ENCODE results near the gene CORO2B. TPM values are rescaled to one million over a fixed set of nuclear protein-coding genes. Genes with fewer than 3 reads are reported as not detected.

Gene CORO2B
- total and polyA plus RNA-seq, 8 donors, result 3.0 to 27.7 (median 21.0) TPM

- TF ChIP-seq, protein P1, sequence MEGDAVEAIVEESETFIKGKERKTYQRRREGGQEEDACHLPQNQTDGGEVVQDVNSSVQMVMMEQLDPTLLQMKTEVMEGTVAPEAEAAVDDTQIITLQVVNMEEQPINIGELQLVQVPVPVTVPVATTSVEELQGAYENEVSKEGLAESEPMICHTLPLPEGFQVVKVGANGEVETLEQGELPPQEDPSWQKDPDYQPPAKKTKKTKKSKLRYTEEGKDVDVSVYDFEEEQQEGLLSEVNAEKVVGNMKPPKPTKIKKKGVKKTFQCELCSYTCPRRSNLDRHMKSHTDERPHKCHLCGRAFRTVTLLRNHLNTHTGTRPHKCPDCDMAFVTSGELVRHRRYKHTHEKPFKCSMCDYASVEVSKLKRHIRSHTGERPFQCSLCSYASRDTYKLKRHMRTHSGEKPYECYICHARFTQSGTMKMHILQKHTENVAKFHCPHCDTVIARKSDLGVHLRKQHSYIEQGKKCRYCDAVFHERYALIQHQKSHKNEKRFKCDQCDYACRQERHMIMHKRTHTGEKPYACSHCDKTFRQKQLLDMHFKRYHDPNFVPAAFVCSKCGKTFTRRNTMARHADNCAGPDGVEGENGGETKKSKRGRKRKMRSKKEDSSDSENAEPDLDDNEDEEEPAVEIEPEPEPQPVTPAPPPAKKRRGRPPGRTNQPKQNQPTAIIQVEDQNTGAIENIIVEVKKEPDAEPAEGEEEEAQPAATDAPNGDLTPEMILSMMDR (IDR thresholded peaks at IDR 0.05), result no peak
- DNase-seq (no peak), ATAC-seq (no peak)
- H3K36me3 ChIP-seq, result no peaks in the 10 kb centered on the region
- H3K4me1 ChIP-seq, result peaks cover 0 to 6% of the 10 kb centered on the region in 2 donors
- no peak overlapping the region for H3K27ac ChIP-seq
- no peak overlapping the region for H3K4me3 ChIP-seq
- intact Hi-C loops (cut with DNase I), result loop anchor here in 1 of 2 donors (10.0 kb wide), 1 partner anchor 135 kb away; no protein-coding TSS in a partner anchor
- no peaks in the 10 kb centered on the region for H3K27me3 ChIP-seq
- H3K9me3 ChIP-seq, result no peaks in the 10 kb centered on the region
Observed at GRCh38 chr15:68739390-68740080, 160.7 kb downstream of the CORO2B start.

- Histone ChIP-seq H3K4me1 (peaks cover 0 to 6% of the 10 kb centered on the region in 2 donors), H3K27me3 (no peaks in the 10 kb centered on the region), H3K9me3 (no peaks in the 10 kb centered on the region), H3K4me3 (no peak overlapping the region), H3K36me3 (no peaks in the 10 kb centered on the region), H3K27ac (no peak overlapping the region)
- TF ChIP-seq, protein P1 (IDR thresholded peaks at IDR 0.05), result no peak
- intact Hi-C loops (cut with DNase I), result no loop called here
- ATAC-seq (no peak), DNase-seq (no peak)
Observed at GRCh38 chr15:68743256-68743655, 164.5 kb downstream of the CORO2B start.

DNA sequence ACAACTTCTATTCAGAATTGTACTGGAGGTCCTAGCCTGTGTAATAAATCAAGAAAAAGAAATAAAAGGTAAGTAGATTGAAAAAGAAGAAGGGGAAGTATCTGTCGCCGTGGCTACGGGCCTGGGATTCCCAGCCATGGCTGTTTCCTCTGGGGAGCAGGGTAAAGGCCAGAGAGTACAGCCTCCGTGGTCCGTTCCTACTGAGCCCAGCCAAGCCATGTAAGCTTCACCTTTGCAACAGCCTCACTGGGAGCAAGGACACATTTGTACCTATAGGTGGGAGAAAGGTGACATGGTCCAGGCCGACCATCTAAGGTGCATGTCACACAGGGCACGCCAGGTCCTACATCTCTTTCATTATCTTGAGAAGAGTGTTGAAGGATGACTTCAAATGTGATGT is 170.6 kb downstream of the CORO2B start:
- Histone ChIP-seq H3K4me1 (no peaks in the 10 kb centered on the region), H3K27ac (no peak overlapping the region), H3K27me3 (no peaks in the 10 kb centered on the region), H3K9me3 (peaks cover 0 to 5% of the 10 kb centered on the region in 2 donors), H3K36me3 (no peaks in the 10 kb centered on the region), H3K4me3 (no peak overlapping the region)
- TF ChIP-seq, protein P1 (IDR thresholded peaks at IDR 0.05), result no peak
- intact Hi-C loops (cut with DNase I), result no loop called here
- ATAC-seq (no peak), DNase-seq (no peak)

DNA sequence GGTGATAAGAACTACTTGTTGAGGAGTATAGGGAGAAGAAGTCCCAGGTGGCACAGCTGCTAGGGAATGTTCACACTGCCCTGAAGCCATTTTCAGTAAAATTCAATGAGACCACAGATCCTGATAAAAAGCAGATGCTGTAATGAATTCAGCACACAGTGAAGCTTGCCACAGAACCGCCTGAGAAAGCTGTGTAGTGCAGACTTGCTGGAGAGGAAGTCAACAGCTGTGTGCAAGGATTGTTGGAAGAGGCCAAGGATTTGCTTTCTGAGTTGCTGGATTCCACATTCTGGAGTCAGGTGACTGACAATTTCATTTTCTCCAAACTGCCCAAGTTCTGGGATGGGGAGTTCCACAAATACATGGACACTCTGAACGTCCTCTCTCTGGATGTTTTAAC is 171.0 kb downstream of the CORO2B start:
- no peak for DNase-seq
- peaks cover 0 to 5% of the 10 kb centered on the region in 2 donors for H3K9me3 ChIP-seq
- H3K27me3 ChIP-seq, result no peaks in the 10 kb centered on the region
- intact Hi-C loops (cut with DNase I), result no loop called here
- ATAC-seq, result no peak
- no peak overlapping the region for H3K27ac ChIP-seq
- no peak overlapping the region for H3K4me3 ChIP-seq
- TF ChIP-seq, protein P1 (IDR thresholded peaks at IDR 0.05), result no peak
- no peaks in the 10 kb centered on the region for H3K36me3 ChIP-seq
- no peaks in the 10 kb centered on the region for H3K4me1 ChIP-seq

DNA sequence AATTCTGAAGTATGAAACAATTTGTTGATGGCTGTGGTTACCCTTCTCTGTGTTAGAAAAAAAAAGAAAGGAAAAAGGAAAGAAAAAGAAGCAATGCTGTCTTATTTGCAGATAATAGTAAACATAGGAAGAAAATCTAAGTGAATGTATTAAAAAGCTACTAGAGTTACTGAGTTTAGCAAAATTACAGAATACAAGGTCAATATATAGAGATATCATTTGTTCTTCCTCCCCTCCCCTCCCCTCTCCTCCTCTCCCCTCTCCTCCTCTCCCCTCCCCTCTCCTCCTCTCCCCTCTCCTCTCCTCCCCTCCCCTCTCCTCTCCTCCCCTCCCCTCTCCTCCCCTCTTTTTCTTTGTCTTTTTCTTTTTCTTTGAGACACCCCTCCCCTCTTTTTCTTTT is 172.8 kb downstream of the CORO2B start:
- Histone ChIP-seq H3K27me3 (no peaks in the 10 kb centered on the region), H3K9me3 (peaks cover 0 to 5% of the 10 kb centered on the region in 2 donors), H3K36me3 (no peaks in the 10 kb centered on the region), H3K4me1 (peaks cover 0 to 3% of the 10 kb centered on the region in 2 donors), H3K27ac (no peak overlapping the region), H3K4me3 (no peak overlapping the region)
- DNase-seq (no peak), ATAC-seq (no peak)
- intact Hi-C loops (cut with DNase I), result no loop called here
- TF ChIP-seq, protein P1 (IDR thresholded peaks at IDR 0.05), result no peak
